Measurements from ENCODE around the gene NKAIN2.
"Not testable (repeated sequence)": the region's sequence is repeated elsewhere in the genome, so short reads cannot be mapped to it uniquely, and the experiment has no call there.

NKAIN2 gene

GRCh38 chr6:123972600-123973294, 169.1 kb downstream of the NKAIN2 start:
- no peak for DNase-seq

GRCh38 chr6:123980311-123980710, 176.6 kb downstream of the NKAIN2 start:
- no peak for DNase-seq

GRCh38 chr6:123986938-123987337, 183.3 kb downstream of the NKAIN2 start:
- no peak for DNase-seq

GRCh38 chr6:123989918-123990317, 186.3 kb downstream of the NKAIN2 start:
- DNase-seq = not testable (repeated sequence)

- DNase-seq = no peak
Observed at GRCh38 chr6:123990376-123990775, 186.7 kb downstream of the NKAIN2 start.

GRCh38 chr6:123994168-123994567, 190.5 kb downstream of the NKAIN2 start:
- DNase-seq = no peak

GRCh38 chr6:123994891-123995635, 191.4 kb downstream of the NKAIN2 start:
- DNase-seq = peak; percentile 49

GRCh38 chr6:123997223-123997622, 193.6 kb downstream of the NKAIN2 start:
- DNase-seq = peak; percentile 93

GRCh38 chr6:124002377-124003081, 198.9 kb downstream of the NKAIN2 start:
- DNase-seq = no peak

- DNase-seq = no peak
Observed at GRCh38 chr6:124007266-124007665, 203.6 kb downstream of the NKAIN2 start.

- peak; percentile 55 for DNase-seq
Observed at GRCh38 chr6:124008000-124008987, 204.6 kb downstream of the NKAIN2 start.

- no peak for DNase-seq
Observed at GRCh38 chr6:124008988-124009765, 205.5 kb downstream of the NKAIN2 start.

- no peak for DNase-seq
Observed at GRCh38 chr6:124010574-124010973, 206.9 kb downstream of the NKAIN2 start.

- DNase-seq = no peak
Observed at GRCh38 chr6:124011180-124011579, 207.5 kb downstream of the NKAIN2 start.

- DNase-seq = not testable (repeated sequence)
Observed at GRCh38 chr6:124022051-124022450, 218.4 kb downstream of the NKAIN2 start.

GRCh38 chr6:124022641-124023040, 219.0 kb downstream of the NKAIN2 start:
- DNase-seq = no peak

GRCh38 chr6:124026694-124027093, 223.0 kb downstream of the NKAIN2 start:
- DNase-seq = no peak

GRCh38 chr6:124027392-124027791, 223.7 kb downstream of the NKAIN2 start:
- no peak for DNase-seq

GRCh38 chr6:124028117-124028516, 224.5 kb downstream of the NKAIN2 start:
- no peak for DNase-seq

GRCh38 chr6:124029567-124029966, 225.9 kb downstream of the NKAIN2 start:
- no peak for DNase-seq

- DNase-seq = no peak
Observed at GRCh38 chr6:124033501-124033900, 229.8 kb downstream of the NKAIN2 start.

- no peak for DNase-seq
Observed at GRCh38 chr6:124036384-124036783, 232.7 kb downstream of the NKAIN2 start.
